Panc1 (cell line): ENCODE measurements around the gene TSHZ1. TPM values are rescaled to one million over a fixed set of nuclear protein-coding genes. Genes with fewer than 3 reads are reported as not detected.

Source experiments
- ATAC-seq: fragments of 200-7000 bp; cut with Tn5 transposase; 2 replicates; pipeline ENCODE4 v1.9.1; 2020; ENCODE audit warnings: mild to moderate bottlenecking, moderate library complexity
- BruUV-seq: library from RNA; stranded (reverse); fragments of 400-500 nt; replicated peaks from 2 replicates; lab custom pipeline; 2021; lab: Mats Ljungman, UMichigan
- CTCF ChIA-PET: fragments of 300-600 bp; sonication (Branson Sonifier 250); formaldehyde crosslinking; loops from one replicate; lab custom pipeline; 2022; ENCODE audit warnings: antibody characterized with exemption; lab: Charles Lee
- POLR2A ChIA-PET: fragments of 300-600 bp; sonication (Branson Sonifier 250); formaldehyde crosslinking; loops from one replicate; lab custom pipeline; 2022; ENCODE audit warnings: antibody characterized with exemption; lab: Charles Lee
- DNase-seq: peaks from one replicate; pipeline ENCODE4 v3.0.0-alpha.2; 2010; ENCODE audit warnings: low read depth, low spot score
- H3K27ac ChIP-seq: 2 replicates; pipeline ENCODE4 v1.5.1; 2011; ENCODE audit warnings: mild to moderate bottlenecking, low read length, inconsistent platforms
- H3K27me3 ChIP-seq: fragments of 200-500 bp; sonication (Bioruptor generic); 2 replicates; pipeline ENCODE4 v1.6.0; 2014; ENCODE audit warnings: low read length, inconsistent platforms; ENCODE audit not compliant: control insufficient read depth, insufficient read depth
- H3K36me3 ChIP-seq: fragments of 200-500 bp; sonication (Bioruptor generic); 2 replicates; pipeline ENCODE4 v1.5.1; 2014; ENCODE audit warnings: inconsistent platforms, mild to moderate bottlenecking, low read length, moderate library complexity; ENCODE audit not compliant: control insufficient read depth, insufficient read depth
- H3K4me1 ChIP-seq: 2 replicates; pipeline ENCODE4 v1.5.1; 2011; ENCODE audit warnings: inconsistent platforms, mild to moderate bottlenecking, low read length, moderate library complexity; ENCODE audit not compliant: control insufficient read depth, insufficient read depth
- H3K4me3 ChIP-seq, 2 experiments: 2 replicates each; pipeline ENCODE4 v1.5.1; 2011 to 2012; ENCODE audit warnings: low read depth in 2 of 2, low read length in 2 of 2, mild to moderate bottlenecking in 2 of 2, inconsistent platforms in 1 of 2, moderate library complexity in 1 of 2
- H3K9me3 ChIP-seq: fragments of 200-500 bp; sonication (Bioruptor generic); 2 replicates; pipeline ENCODE4 v1.5.1; 2014; ENCODE audit warnings: low read depth, mild to moderate bottlenecking, inconsistent platforms, low read length, moderate library complexity; ENCODE audit not compliant: control insufficient read depth, insufficient read depth
- POLR2AphosphoS5 ChIP-seq: IDR thresholded peaks from 2 replicates; pipeline ENCODE4 v1.6.1; 2012; ENCODE audit warnings: mild to moderate bottlenecking, low read depth, low read length, moderate library complexity
- SIN3A ChIP-seq: IDR thresholded peaks from 2 replicates; pipeline ENCODE4 v1.6.1; 2012; ENCODE audit warnings: low read depth, mild to moderate bottlenecking, low read length, moderate library complexity, borderline replicate concordance; ENCODE audit not compliant: insufficient read depth
- TCF7L2 ChIP-seq: IDR thresholded peaks from 2 replicates; pipeline ENCODE4 v1.6.1; 2011; ENCODE audit warnings: mild to moderate bottlenecking, low read depth, low read length, inconsistent platforms
- in situ Hi-C: cut with HindIII; loops from 2 replicates; pipeline ENCODE4 v1.10.0; 2016; ENCODE audit warnings: low sequenced_read_pairs, low pct_unique_long_range_greater_than_20kb
- intact Hi-C: fragments of 100-400 bp; cut with micrococcal nuclease; formaldehyde crosslinking; loops from one replicate; pipeline ENCODE4 v1.10.0; 2022; ENCODE audit not compliant: unreplicated experiment
- total RNA-seq: library from RNA; stranded (reverse); gene quantifications from one replicate; pipeline ENCODE4 v1.2.1, GENCODE V29; 2021; ENCODE audit not compliant: unreplicated experiment
- TF ChIP-seq, protein P1 (sequence below): fragments of 450-650 bp; IDR thresholded peaks from 2 replicates; pipeline ENCODE4 v1.5.1; 2017; ENCODE audit warnings: mild to moderate bottlenecking
- TF ChIP-seq, protein P2 (sequence below), 2 experiments: IDR thresholded peaks; 2 replicates each; pipeline ENCODE4 v1.6.1; 2011 to 2012; ENCODE audit warnings: low read depth in 2 of 2, control low read depth in 1 of 2, low read length in 1 of 2, mild to moderate bottlenecking in 1 of 2, moderate library complexity in 1 of 2; ENCODE audit not compliant: insufficient read depth in 1 of 2

The TSHZ1 gene
- total RNA-seq, 1 experiment from 2014 or later, result 10.0 TPM

DNA sequence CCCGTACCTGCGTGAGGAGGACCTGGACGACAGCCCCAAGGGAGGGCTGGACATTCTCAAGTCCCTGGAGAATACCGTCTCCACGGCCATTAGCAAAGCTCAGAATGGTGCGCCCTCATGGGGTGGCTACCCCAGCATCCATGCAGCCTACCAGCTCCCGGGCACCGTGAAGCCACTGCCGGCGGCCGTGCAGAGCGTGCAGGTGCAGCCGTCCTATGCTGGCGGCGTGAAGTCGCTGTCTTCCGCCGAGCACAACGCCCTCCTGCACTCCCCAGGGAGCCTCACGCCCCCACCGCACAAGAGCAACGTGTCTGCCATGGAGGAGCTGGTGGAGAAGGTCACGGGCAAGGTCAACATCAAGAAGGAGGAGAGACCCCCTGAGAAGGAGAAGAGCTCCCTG, 76.4 kb downstream of the TSHZ1 start:
- CTCF ChIA-PET, result no interaction called here
- TF ChIP-seq, protein P1, sequence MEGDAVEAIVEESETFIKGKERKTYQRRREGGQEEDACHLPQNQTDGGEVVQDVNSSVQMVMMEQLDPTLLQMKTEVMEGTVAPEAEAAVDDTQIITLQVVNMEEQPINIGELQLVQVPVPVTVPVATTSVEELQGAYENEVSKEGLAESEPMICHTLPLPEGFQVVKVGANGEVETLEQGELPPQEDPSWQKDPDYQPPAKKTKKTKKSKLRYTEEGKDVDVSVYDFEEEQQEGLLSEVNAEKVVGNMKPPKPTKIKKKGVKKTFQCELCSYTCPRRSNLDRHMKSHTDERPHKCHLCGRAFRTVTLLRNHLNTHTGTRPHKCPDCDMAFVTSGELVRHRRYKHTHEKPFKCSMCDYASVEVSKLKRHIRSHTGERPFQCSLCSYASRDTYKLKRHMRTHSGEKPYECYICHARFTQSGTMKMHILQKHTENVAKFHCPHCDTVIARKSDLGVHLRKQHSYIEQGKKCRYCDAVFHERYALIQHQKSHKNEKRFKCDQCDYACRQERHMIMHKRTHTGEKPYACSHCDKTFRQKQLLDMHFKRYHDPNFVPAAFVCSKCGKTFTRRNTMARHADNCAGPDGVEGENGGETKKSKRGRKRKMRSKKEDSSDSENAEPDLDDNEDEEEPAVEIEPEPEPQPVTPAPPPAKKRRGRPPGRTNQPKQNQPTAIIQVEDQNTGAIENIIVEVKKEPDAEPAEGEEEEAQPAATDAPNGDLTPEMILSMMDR, result no peak
- no peak for TF ChIP-seq SIN3A
- no peak for TF ChIP-seq POLR2AphosphoS5
- TF ChIP-seq, protein P2, sequence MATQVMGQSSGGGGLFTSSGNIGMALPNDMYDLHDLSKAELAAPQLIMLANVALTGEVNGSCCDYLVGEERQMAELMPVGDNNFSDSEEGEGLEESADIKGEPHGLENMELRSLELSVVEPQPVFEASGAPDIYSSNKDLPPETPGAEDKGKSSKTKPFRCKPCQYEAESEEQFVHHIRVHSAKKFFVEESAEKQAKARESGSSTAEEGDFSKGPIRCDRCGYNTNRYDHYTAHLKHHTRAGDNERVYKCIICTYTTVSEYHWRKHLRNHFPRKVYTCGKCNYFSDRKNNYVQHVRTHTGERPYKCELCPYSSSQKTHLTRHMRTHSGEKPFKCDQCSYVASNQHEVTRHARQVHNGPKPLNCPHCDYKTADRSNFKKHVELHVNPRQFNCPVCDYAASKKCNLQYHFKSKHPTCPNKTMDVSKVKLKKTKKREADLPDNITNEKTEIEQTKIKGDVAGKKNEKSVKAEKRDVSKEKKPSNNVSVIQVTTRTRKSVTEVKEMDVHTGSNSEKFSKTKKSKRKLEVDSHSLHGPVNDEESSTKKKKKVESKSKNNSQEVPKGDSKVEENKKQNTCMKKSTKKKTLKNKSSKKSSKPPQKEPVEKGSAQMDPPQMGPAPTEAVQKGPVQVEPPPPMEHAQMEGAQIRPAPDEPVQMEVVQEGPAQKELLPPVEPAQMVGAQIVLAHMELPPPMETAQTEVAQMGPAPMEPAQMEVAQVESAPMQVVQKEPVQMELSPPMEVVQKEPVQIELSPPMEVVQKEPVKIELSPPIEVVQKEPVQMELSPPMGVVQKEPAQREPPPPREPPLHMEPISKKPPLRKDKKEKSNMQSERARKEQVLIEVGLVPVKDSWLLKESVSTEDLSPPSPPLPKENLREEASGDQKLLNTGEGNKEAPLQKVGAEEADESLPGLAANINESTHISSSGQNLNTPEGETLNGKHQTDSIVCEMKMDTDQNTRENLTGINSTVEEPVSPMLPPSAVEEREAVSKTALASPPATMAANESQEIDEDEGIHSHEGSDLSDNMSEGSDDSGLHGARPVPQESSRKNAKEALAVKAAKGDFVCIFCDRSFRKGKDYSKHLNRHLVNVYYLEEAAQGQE (IDR thresholded peaks at IDR 0.05; ENCODE audit: insufficient read depth in 1 of 2, low read depth in 2 of 2, low read length in 1 of 2), result no peak
- no peak for TF ChIP-seq TCF7L2
- in situ Hi-C loops, result no loop called here
- Histone ChIP-seq H3K27me3 (no peaks in the 10 kb centered on the region), H3K9me3 (no peaks in the 10 kb centered on the region), H3K4me1 (no peaks in the 10 kb centered on the region), H3K4me3 (no peak overlapping the region), H3K27ac (no peak overlapping the region), H3K36me3 (no peaks in the 10 kb centered on the region)
- intact Hi-C loops, result no loop called here
- BruUV-seq, result no TSS peak
- DNase-seq (no peak), ATAC-seq (no peak)
- POLR2A ChIA-PET, result no interaction called here

DNA sequence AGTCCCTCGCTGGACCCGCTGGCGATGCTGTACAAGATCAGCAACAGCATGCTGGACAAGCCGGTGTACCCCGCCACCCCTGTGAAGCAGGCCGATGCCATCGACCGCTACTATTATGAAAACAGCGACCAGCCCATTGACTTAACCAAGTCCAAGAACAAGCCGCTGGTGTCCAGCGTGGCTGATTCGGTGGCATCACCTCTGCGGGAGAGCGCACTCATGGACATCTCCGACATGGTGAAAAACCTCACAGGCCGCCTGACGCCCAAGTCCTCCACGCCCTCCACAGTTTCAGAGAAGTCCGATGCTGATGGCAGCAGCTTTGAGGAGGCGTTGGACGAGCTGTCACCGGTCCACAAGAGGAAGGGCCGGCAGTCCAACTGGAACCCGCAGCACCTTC, 77.1 kb downstream of the TSHZ1 start:
- H3K9me3 ChIP-seq, result no peaks in the 10 kb centered on the region
- CTCF ChIA-PET, result no interaction called here
- in situ Hi-C loops, result no loop called here
- no peak for DNase-seq
- H3K27me3 ChIP-seq, result no peaks in the 10 kb centered on the region
- H3K4me1 ChIP-seq, result no peaks in the 10 kb centered on the region
- no peak for TF ChIP-seq SIN3A
- no peak for TF ChIP-seq POLR2AphosphoS5
- no peaks in the 10 kb centered on the region for H3K36me3 ChIP-seq
- no peak overlapping the region for H3K27ac ChIP-seq
- POLR2A ChIA-PET, result no interaction called here
- no TSS peak for BruUV-seq
- intact Hi-C loops, result no loop called here
- no peak overlapping the region for H3K4me3 ChIP-seq
- ATAC-seq, result no peak

DNA sequence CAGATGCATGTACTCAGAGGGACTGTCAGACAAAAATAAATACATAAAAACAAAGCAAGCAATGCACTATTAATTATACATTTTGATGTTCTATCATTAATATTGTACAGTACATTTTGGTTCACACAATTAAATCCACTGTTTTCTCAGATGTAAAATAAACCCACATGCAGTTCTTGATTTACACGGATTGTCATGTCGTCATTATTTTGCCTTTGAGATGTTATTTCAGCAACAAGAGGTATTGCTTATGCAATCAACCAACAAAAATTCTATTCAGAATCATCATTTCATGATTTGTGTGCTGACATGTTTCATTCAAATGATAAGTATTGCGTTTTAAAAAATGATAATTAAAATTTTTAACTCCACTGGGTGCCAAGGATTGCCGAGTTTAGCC, 79.2 kb downstream of the TSHZ1 start:
- H3K36me3 ChIP-seq, result no peaks in the 10 kb centered on the region
- ATAC-seq, result no peak
- H3K4me3 ChIP-seq, result no peak overlapping the region
- CTCF ChIA-PET, result no interaction called here
- no peaks in the 10 kb centered on the region for H3K4me1 ChIP-seq
- in situ Hi-C loops (no loop called here), intact Hi-C loops (no loop called here)
- POLR2A ChIA-PET, result no interaction called here
- no peaks in the 10 kb centered on the region for H3K27me3 ChIP-seq
- H3K27ac ChIP-seq, result no peak overlapping the region
- no peaks in the 10 kb centered on the region for H3K9me3 ChIP-seq
- DNase-seq, result no peak
- TF ChIP-seq TCF7L2 (no peak), SIN3A (no peak), POLR2AphosphoS5 (no peak)
- TF ChIP-seq, protein P2 (IDR thresholded peaks at IDR 0.05; ENCODE audit: insufficient read depth in 1 of 2, low read depth in 2 of 2, low read length in 1 of 2), result no peak
- TF ChIP-seq, protein P1, result no peak
- no TSS peak for BruUV-seq
